ENCODE measurements around the gene RNASE4.

Gene RNASE4

DNA sequence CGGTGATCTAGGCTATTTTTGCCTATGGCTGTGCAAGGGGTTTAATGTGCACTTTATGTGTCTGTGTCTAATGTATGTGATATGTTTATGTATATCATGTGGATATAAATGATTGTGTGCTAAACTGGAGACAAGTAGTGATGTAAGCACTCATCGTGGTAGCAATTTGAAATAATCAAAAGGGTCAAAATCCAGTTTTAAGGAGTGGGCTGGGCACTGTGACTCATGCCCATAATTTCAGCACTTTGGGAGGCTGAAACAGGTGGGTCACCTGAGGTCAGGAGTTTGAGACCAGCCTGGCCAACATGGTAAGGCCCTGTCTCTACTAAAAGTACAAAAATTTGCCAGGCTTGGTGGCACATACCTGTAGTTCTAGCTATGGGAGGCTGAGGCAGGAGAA is 64.1 kb downstream of the RNASE4 start:
- DNase-seq = no peak

DNA sequence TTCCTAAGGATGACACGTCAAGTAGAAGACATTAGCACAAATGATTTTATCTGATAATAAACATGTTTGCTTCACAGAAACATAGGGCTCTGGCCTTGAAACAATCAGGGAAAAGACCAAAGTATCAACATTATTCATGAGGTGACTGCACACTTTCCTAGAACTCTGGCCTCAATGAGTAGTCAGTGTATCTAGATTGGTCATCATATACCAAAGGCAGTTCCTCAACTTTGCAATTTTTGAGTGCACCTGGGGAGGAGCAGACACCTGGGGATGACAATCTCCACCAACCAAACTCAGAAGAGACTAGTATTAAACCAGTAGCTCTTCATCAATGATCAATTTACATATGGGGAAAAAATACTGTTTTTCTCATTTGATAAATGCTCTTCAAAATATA is 65.8 kb downstream of the RNASE4 start:
- no peak for DNase-seq
